Measurements from ENCODE around the gene HIC1. TPM values are rescaled to one million over a fixed set of nuclear protein-coding genes. Genes with fewer than 3 reads are reported as not detected.
"Not testable (repeated sequence)": the region's sequence is repeated elsewhere in the genome, so short reads cannot be mapped to it uniquely, and the experiment has no call there.

HIC1 gene
- total and polyA plus RNA-seq, 4 donors, result 0.44 to 4.8 (median 3.7) TPM

DNA sequence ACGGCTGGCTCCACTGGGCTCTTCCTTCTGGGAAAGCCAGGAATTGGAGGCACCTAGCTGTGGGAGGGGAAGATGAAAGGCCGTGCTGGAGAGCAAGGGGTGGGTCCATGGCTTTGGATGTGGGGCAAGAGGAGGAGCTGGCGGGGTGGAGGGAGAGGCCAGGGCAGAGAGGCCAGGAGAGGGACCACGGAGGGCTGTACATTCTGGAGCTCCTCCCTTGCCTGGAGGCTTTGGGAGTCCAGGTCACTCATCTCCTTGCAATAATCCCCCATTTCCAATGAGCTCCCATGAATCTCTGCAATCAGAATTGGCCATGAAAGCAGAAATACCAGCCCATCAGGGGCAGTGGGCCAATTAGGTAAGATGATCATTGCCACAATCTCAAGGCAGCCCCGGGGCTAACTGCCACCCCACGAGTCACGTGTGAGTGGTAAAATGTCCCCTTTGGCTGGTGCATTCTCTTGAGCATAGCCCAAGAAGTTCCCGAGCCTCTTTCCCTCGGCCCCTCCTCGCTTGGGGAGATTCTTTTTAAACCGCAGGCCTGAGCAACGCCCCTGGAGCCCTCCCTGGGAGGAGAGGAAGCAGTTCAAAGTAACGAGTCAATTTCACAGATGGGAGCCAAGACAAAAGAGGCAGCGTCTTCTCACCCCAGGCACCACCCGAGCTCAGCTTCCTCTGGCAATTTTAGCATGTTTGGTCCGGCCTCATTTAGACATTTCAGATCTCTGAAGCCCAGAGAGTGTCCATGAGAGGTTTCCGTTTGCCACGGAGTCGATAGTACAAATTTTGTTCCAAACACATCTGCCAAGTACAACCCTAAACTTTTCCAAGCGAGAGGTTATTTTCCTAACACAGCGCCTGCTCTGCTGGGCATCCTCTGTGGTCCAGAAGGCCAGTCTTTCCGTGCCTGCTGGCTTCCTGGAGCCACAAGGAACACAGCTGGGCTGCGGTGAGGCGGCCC, 43.2 kb upstream of the HIC1 start (continued):
- TF ChIP-seq, protein P1, sequence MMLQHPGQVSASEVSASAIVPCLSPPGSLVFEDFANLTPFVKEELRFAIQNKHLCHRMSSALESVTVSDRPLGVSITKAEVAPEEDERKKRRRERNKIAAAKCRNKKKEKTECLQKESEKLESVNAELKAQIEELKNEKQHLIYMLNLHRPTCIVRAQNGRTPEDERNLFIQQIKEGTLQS (IDR thresholded peaks at IDR 0.05), result no peak

DNA sequence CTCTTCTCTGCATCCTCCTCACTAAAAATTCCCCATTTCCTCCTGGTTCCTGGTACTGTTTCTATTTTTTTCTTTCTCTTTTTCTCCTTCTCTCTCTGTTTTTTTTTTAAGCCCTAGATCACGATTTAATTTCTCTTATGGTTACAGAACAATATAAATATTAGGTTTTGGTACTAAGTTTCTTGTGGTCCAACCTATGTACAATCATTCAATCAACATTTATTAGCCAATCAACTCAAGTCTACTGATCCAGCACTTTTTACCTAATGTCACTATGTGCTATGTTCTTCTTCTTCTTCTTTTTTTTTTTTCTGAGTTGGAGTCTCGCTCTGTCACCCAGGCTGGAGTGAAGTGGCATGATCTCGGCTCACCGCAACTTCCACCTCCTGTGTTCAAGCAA, 42.4 kb upstream of the HIC1 start:
- TF ChIP-seq HNF4A (conservative IDR thresholded peaks at IDR 0.05) (no peak), FOXA2 (IDR thresholded peaks at IDR 0.05) (no peak), YY1 (IDR thresholded peaks at IDR 0.05) (no peak)
- TF ChIP-seq, protein P1 (IDR thresholded peaks at IDR 0.05), result no peak
- TF ChIP-seq, protein P2, sequence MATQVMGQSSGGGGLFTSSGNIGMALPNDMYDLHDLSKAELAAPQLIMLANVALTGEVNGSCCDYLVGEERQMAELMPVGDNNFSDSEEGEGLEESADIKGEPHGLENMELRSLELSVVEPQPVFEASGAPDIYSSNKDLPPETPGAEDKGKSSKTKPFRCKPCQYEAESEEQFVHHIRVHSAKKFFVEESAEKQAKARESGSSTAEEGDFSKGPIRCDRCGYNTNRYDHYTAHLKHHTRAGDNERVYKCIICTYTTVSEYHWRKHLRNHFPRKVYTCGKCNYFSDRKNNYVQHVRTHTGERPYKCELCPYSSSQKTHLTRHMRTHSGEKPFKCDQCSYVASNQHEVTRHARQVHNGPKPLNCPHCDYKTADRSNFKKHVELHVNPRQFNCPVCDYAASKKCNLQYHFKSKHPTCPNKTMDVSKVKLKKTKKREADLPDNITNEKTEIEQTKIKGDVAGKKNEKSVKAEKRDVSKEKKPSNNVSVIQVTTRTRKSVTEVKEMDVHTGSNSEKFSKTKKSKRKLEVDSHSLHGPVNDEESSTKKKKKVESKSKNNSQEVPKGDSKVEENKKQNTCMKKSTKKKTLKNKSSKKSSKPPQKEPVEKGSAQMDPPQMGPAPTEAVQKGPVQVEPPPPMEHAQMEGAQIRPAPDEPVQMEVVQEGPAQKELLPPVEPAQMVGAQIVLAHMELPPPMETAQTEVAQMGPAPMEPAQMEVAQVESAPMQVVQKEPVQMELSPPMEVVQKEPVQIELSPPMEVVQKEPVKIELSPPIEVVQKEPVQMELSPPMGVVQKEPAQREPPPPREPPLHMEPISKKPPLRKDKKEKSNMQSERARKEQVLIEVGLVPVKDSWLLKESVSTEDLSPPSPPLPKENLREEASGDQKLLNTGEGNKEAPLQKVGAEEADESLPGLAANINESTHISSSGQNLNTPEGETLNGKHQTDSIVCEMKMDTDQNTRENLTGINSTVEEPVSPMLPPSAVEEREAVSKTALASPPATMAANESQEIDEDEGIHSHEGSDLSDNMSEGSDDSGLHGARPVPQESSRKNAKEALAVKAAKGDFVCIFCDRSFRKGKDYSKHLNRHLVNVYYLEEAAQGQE (IDR thresholded peaks at IDR 0.05), result no peak
- TF ChIP-seq, protein P3, sequence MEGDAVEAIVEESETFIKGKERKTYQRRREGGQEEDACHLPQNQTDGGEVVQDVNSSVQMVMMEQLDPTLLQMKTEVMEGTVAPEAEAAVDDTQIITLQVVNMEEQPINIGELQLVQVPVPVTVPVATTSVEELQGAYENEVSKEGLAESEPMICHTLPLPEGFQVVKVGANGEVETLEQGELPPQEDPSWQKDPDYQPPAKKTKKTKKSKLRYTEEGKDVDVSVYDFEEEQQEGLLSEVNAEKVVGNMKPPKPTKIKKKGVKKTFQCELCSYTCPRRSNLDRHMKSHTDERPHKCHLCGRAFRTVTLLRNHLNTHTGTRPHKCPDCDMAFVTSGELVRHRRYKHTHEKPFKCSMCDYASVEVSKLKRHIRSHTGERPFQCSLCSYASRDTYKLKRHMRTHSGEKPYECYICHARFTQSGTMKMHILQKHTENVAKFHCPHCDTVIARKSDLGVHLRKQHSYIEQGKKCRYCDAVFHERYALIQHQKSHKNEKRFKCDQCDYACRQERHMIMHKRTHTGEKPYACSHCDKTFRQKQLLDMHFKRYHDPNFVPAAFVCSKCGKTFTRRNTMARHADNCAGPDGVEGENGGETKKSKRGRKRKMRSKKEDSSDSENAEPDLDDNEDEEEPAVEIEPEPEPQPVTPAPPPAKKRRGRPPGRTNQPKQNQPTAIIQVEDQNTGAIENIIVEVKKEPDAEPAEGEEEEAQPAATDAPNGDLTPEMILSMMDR (IDR thresholded peaks at IDR 0.05; ENCODE audit: low read depth, low read length, missing input control), result no peak
- TF ChIP-seq, protein P4, sequence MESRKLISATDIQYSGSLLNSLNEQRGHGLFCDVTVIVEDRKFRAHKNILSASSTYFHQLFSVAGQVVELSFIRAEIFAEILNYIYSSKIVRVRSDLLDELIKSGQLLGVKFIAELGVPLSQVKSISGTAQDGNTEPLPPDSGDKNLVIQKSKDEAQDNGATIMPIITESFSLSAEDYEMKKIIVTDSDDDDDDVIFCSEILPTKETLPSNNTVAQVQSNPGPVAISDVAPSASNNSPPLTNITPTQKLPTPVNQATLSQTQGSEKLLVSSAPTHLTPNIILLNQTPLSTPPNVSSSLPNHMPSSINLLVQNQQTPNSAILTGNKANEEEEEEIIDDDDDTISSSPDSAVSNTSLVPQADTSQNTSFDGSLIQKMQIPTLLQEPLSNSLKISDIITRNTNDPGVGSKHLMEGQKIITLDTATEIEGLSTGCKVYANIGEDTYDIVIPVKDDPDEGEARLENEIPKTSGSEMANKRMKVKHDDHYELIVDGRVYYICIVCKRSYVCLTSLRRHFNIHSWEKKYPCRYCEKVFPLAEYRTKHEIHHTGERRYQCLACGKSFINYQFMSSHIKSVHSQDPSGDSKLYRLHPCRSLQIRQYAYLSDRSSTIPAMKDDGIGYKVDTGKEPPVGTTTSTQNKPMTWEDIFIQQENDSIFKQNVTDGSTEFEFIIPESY (IDR thresholded peaks at IDR 0.05), result no peak
- no peaks in the 10 kb centered on the region for H3K27me3 ChIP-seq (ENCODE audit: control insufficient read depth in 4 of 4, insufficient read depth in 4 of 4, low read length in 3 of 4)
- H3K9me3 ChIP-seq (ENCODE audit: control insufficient read depth in 4 of 4, low read length in 3 of 4), result no peaks in the 10 kb centered on the region
- H3K9ac ChIP-seq (ENCODE audit: low read depth in 1 of 2, low read length in 2 of 2), result no peak overlapping the region
- H3K36me3 ChIP-seq (ENCODE audit: control insufficient read depth in 4 of 4, insufficient read depth in 3 of 4, low read depth in 1 of 4, low read length in 3 of 4), result no peaks in the 10 kb centered on the region
- peaks cover 16 to 70% (median 33%) of the 10 kb centered on the region in 4 donors for H3K4me1 ChIP-seq (ENCODE audit: control insufficient read depth in 4 of 4, insufficient read depth in 4 of 4, low read length in 3 of 4)
- H3K27ac ChIP-seq (ENCODE audit: low read depth in 1 of 2, low read length in 2 of 2), result no peak overlapping the region
- 95% methylated on average over 4 of the region's 4 CpGs for WGBS
- DNase-seq (ENCODE audit: low spot score), result no peak
- H3K4me3 ChIP-seq (ENCODE audit: low read depth in 1 of 3, low read length in 3 of 3), result no peak overlapping the region

DNA sequence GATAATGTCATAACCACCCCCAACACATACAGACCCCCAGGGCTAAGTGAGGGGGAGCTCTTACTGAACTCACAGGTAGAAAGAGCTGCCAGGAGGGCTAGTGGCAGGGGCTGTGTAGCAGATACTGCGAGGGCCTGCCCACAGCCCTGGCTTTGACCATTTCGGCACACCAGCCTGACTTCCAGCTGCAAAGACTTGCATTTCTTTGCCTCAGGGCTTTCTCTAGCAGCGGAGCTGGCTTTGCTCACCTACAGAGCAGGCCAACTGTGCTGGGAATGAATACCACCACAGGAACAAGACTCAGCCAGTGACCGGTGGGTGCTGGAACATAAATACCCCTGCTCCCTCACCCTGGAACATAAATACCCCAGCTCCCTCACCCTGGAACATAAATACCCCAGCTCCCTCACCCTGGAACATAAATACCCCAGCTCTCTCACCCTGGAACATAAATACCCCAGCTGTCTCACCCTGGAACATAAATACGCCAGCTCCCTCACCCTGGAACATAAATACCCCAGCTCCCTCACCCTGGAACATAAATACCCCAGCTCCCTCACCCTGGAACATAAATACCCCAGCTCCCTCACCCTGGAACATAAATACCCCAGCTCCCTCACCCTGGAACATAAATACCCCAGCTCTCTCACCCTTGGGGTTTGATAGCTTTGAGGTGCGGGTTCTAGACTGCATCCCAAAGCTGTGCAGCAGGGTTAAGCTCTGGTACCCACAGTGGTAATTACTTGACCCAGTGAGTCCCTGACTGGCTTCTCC, 41.5 kb upstream of the HIC1 start:
- not testable (repeated sequence) for H3K36me3 ChIP-seq (ENCODE audit: control insufficient read depth in 4 of 4, insufficient read depth in 3 of 4, low read depth in 1 of 4, low read length in 3 of 4); H3K4me3 ChIP-seq (ENCODE audit: low read depth in 1 of 3, low read length in 3 of 3); H3K27me3 ChIP-seq (ENCODE audit: control insufficient read depth in 4 of 4, insufficient read depth in 4 of 4, low read length in 3 of 4); H3K9ac ChIP-seq (ENCODE audit: low read depth in 1 of 2, low read length in 2 of 2); DNase-seq (ENCODE audit: low spot score); H3K27ac ChIP-seq (ENCODE audit: low read depth in 1 of 2, low read length in 2 of 2); H3K9me3 ChIP-seq (ENCODE audit: control insufficient read depth in 4 of 4, low read length in 3 of 4)
- H3K4me1 ChIP-seq (ENCODE audit: control insufficient read depth in 4 of 4, insufficient read depth in 4 of 4, low read length in 3 of 4), result peaks cover 12 to 72% (median 36%) of the 10 kb centered on the region in 4 donors
- WGBS, result 97% methylated on average over 6 of the region's 6 CpGs

Data from liver (tissue), 9 donors.